ENCODE measurements around the gene MTMR12. TPM values are rescaled to one million over a fixed set of nuclear protein-coding genes. Genes with fewer than 3 reads are reported as not detected.
"Not testable (repeated sequence)": the region's sequence is repeated elsewhere in the genome, so short reads cannot be mapped to it uniquely, and the experiment has no call there.

The MTMR12 gene
- total RNA-seq, 1 experiment from 2014 or later, result 19.5 TPM

- no peak for DNase-seq (ENCODE audit: low read depth, low spot score)
- in situ Hi-C loops (cut with HindIII; ENCODE audit: low pct_unique_long_range_greater_than_20kb, low sequenced_read_pairs), result no loop called here
These were observed 27.1 kb downstream of the MTMR12 start for GRCh38 chr5:32285510-32286138.

DNA sequence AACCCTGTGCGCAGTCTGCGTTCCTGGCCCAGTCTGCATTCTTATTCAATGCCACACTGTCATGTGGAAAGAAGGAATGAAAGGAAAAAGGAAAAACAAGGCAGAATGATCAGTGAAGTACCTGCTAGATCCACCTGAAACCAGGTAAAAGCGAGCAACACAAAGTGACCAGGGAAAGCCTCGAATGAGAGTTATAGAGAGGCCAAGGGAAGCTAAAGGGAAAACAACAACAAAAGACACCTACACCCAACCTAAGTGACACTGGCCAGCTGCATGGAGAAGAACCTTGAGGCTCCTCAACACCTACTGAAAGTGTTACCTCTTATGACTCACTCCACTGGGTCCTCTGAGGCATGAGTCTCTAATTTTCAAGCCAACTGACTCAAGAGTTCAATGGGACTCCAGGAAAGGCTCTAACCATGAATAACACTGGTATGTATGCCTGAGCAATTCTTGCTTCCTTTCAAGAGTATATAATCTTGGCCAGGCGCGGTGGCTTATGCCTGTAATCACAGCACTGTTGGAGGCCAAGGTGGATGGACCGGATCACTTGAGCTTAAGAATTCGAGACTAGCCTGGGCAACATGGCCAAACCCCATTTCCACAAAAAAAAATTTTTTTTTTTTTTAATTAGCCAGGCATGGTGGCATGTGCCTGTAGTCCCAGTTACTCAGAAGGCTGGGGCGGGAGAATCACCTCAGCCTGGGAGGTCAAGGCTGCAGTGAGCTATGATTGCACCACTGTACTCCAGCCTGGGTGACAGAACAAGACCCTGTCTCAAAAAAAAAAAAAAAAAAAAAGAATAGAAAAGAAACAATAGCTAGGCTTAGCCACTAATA, 29.0 kb downstream of the MTMR12 start:
- DNase-seq (ENCODE audit: low read depth, low spot score), result no peak
- in situ Hi-C loops (cut with HindIII; ENCODE audit: low pct_unique_long_range_greater_than_20kb, low sequenced_read_pairs), result no loop called here

GRCh38 chr5:32283061-32283460, 29.7 kb downstream of the MTMR12 start:
- in situ Hi-C loops (cut with HindIII; ENCODE audit: low pct_unique_long_range_greater_than_20kb, low sequenced_read_pairs), result no loop called here
- DNase-seq (ENCODE audit: low read depth, low spot score), result no peak

DNA sequence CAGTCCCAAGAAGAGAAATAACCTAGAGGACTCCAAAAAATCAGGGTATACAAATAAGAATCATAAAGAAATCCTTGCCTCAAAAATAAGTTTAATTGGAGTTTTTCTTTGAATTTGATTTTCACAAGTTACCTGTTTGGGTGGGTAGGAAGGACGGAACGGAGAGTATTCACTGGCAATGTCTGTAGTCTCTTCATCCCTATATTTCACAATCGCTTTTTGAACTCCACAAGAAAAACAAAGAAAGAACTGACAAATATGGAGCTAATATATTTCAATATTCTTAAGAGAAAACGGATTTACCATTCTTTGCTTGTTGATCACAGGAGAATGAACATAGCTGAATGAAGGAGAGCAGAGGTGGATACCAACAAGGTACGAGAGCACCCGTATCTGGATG, 30.1 kb downstream of the MTMR12 start:
- DNase-seq (ENCODE audit: low read depth, low spot score), result no peak
- in situ Hi-C loops (cut with HindIII; ENCODE audit: low pct_unique_long_range_greater_than_20kb, low sequenced_read_pairs), result no loop called here

DNA sequence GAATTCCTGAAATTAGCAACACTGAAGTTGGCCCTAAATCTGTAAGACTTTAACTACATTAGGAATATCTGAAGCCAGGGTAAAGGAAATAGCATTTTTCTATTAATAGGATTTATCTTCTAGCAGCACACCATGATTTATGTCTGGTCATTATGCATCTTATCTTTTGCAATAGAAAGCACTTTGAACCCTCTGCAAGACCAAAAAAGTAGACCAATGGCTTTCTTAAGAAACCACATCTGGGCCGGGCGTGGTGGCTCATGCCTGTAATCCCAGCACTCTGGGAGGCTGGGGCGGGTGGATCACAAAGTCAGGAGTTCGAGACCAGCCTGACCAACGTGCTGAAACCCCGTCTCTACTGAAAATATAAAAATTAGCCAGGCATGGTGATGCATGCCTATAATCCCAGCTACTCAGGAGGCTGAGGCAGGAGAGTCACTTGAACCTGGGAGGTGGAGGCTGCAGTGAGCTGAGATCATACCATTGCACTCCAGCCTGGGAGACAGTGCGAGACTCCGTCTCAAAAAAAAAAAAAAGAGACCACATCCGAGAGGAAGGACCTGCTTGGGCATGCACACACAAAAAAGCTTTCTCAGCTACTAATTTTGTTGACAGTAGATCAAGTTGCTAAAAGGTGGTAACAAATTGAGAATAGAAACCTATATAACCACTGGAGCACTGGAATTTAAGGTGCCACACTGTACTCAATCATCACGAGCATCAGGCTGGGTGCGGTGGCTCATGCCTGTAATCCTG, 31.2 kb downstream of the MTMR12 start:
- in situ Hi-C loops (cut with HindIII; ENCODE audit: low pct_unique_long_range_greater_than_20kb, low sequenced_read_pairs); DNase-seq (ENCODE audit: low read depth, low spot score): not testable (repeated sequence)

DNA sequence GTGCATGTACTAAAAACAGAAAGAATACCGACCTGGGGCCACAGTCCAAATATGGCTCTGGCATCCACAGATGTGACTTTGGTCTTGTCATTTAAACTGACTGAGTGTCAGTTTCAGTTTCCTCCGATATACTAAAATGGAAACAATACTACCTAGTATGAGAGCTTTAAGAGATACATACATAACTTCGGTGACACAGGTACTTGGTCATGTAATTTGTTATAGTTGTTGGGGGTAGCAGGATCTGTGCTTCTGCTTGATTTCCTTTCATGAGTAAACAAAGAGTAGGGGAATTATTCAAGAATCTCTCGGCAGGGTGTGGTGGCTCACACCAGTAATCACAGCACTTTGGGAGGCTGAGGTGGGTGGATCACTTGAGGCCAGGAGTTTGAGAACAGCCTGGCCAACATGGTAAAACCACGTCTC, 32.1 kb downstream of the MTMR12 start:
- in situ Hi-C loops (cut with HindIII; ENCODE audit: low pct_unique_long_range_greater_than_20kb, low sequenced_read_pairs), result no loop called here
- no peak for DNase-seq (ENCODE audit: low read depth, low spot score)

- no peak for DNase-seq (ENCODE audit: low read depth, low spot score)
- in situ Hi-C loops (cut with HindIII; ENCODE audit: low pct_unique_long_range_greater_than_20kb, low sequenced_read_pairs), result no loop called here
These were observed 33.0 kb downstream of the MTMR12 start for GRCh38 chr5:32279786-32280185.

DNA sequence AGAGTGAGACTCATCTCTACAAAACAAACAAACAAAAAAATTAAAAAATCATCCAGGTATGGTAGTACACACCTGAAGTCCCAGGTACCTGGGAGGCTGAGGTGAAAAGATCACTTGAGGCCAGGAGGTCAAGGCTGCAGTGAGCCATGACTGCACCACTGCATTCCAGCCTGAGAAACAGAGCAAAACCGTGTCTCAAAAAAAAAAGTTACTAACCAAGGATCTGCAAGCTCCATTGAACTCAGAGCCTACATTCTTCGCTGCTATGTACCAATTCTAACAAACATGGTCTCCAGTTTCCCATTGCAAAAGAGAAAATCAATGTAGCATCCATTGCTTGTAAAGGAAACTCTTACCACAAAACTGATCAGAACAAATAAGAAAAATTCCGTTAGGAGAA, 33.5 kb downstream of the MTMR12 start:
- in situ Hi-C loops (cut with HindIII; ENCODE audit: low pct_unique_long_range_greater_than_20kb, low sequenced_read_pairs), result no loop called here
- DNase-seq (ENCODE audit: low read depth, low spot score), result no peak

DNA sequence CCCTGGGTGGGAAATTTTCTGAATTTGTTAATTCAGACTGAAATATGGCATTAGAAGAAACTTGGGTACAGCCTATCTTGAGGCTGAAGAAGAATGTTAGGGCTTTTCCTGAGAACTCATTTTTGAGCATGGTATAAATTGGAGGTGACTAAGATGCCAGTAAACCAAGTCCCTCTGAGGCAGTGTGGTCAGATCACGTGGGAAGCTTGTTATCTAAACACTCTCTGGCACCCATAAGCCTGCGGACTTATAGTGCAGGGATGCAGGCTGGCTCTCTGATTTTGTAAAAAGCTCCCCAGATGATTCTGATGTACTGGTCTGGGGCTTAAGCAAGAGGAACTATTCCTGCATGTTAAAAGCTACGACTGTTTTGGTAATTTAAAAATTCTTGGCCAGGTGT, 34.3 kb downstream of the MTMR12 start:
- in situ Hi-C loops (cut with HindIII; ENCODE audit: low pct_unique_long_range_greater_than_20kb, low sequenced_read_pairs), result no loop called here
- DNase-seq (ENCODE audit: low read depth, low spot score), result no peak

DNA sequence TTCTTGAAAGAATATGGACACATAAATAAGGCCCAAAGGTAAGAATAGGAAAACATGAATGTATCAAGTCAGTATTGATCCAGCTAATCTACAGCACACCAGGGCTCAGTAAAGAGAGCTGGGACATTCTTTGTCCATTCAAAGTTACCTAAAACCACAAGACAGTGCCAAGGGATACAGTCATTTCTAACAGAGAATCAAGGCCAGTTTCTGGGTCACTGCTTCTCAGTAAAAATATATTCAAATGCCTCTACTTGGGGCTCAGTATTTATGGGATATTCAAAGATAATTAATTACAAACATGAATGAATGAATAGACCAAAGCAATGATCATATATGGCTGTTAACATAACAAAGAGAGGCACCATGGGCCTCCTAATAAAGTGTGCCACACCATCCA, 34.9 kb downstream of the MTMR12 start:
- in situ Hi-C loops (cut with HindIII; ENCODE audit: low pct_unique_long_range_greater_than_20kb, low sequenced_read_pairs), result no loop called here
- DNase-seq (ENCODE audit: low read depth, low spot score), result no peak

DNA sequence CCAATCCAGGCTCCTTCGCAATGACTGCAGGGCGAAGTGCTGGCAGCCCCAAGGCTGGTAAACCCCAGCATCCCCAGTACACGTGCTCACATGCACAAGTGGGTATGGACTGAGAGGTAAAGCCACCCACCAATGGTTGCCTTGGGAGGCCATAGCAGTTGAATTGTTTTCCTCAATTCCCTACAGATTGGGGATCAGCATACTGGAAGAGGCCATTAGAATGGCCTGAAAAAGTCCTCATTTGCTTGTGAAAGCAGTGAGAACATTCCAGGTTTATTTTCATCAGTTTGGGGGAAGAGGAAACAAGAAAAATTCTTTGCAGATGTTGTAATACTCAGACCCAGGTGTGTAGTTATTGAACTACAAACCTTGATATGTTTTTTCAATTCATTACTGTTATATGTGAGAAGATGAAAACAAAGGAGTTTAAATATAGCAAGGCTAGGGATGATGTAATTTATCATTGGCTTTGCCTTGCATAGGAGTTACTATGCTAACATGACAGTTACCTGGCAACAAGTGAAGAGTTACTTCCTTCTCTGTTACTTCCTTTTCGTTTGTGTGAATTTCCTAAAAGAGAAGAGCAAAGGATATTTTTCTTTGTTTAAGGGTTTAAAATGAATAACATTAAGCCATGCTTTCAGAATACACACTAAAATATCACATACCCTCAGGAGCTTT, 36.4 kb downstream of the MTMR12 start:
- in situ Hi-C loops (cut with HindIII; ENCODE audit: low pct_unique_long_range_greater_than_20kb, low sequenced_read_pairs), result no loop called here
- DNase-seq (ENCODE audit: low read depth, low spot score), result no peak

DNA sequence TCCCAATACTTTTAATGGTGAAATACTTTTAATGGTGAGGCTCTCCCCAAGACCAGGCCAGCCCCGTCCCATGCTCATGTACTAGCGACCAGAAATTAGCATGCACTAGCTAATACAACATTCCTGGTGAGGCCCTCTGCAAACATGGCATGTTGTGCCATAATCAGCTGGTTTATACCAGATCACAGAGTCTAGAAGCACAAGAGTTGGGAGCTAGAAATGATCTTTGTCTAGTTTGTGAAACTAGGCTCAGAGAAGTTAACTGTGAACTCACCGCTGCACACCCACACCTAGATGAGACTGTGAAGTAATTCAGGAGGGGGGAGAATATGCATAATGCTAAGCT, 37.4 kb downstream of the MTMR12 start:
- DNase-seq (ENCODE audit: low read depth, low spot score), result no peak
- in situ Hi-C loops (cut with HindIII; ENCODE audit: low pct_unique_long_range_greater_than_20kb, low sequenced_read_pairs), result no loop called here

- DNase-seq (ENCODE audit: low read depth, low spot score), result no peak
- in situ Hi-C loops (cut with HindIII; ENCODE audit: low pct_unique_long_range_greater_than_20kb, low sequenced_read_pairs), result no loop called here
These were observed 38.0 kb downstream of the MTMR12 start for GRCh38 chr5:32274548-32275395.

- in situ Hi-C loops (cut with HindIII; ENCODE audit: low pct_unique_long_range_greater_than_20kb, low sequenced_read_pairs), result no loop called here
- no peak for DNase-seq (ENCODE audit: low read depth, low spot score)
These were observed 38.9 kb downstream of the MTMR12 start for GRCh38 chr5:32273821-32274220.

DNA sequence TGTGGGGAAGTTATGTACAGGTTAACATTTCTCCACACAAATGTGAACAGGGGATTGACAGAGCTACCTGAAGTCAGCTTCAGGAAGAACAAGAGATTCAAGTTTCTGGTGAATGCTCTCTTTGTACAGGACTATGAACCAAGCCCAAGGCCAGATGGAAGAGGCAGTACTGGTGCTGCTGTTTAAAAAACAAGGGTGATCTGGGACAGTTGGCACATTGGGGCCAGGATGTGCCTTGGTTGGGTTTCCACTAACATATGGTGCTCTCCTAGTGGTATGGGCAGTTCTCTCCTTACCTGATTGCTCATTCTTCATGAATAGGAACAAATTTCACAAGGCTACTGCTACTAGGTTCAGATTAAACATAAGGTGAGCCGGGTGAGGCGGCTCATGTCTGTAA, 40.0 kb downstream of the MTMR12 start:
- in situ Hi-C loops (cut with HindIII; ENCODE audit: low pct_unique_long_range_greater_than_20kb, low sequenced_read_pairs), result no loop called here
- no peak for DNase-seq (ENCODE audit: low read depth, low spot score)

GRCh38 chr5:32270946-32271345, 41.8 kb downstream of the MTMR12 start:
- no peak for DNase-seq (ENCODE audit: low read depth, low spot score)
- in situ Hi-C loops (cut with HindIII; ENCODE audit: low pct_unique_long_range_greater_than_20kb, low sequenced_read_pairs), result no loop called here

GRCh38 chr5:32270178-32270577, 42.6 kb downstream of the MTMR12 start:
- in situ Hi-C loops (cut with HindIII; ENCODE audit: low pct_unique_long_range_greater_than_20kb, low sequenced_read_pairs), result no loop called here
- DNase-seq (ENCODE audit: low read depth, low spot score), result no peak

Data from SK-MEL-5 (cell line).